Loucy (cell line): ENCODE results near the gene WIPI1.
"Not testable (repeated sequence)": the region's sequence is repeated elsewhere in the genome, so short reads cannot be mapped to it uniquely, and the experiment has no call there.

Source experiments
- H2AFZ ChIP-seq: fragments of 200-600 bp; sonication (generic); 2 replicates; pipeline ENCODE4 v1.6.0; 2016; ENCODE audit warnings: antibody characterized with exemption, mild to moderate bottlenecking, low read length, moderate library complexity
- H3F3A ChIP-seq: fragments of 200-600 bp; 2 replicates; pipeline ENCODE4 v1.6.0; 2016; ENCODE audit warnings: antibody characterized with exemption, low read depth, mild to moderate bottlenecking
- H3K27me3 ChIP-seq: fragments of 200-600 bp; sonication (generic); 2 replicates; pipeline ENCODE4 v1.6.1; 2014; ENCODE audit warnings: low read length, mild to moderate bottlenecking; ENCODE audit not compliant: insufficient read depth, poor library complexity, severe bottlenecking
- H3K36me3 ChIP-seq: fragments of 200-600 bp; sonication (generic); 2 replicates; pipeline ENCODE4 v1.6.1; 2016; ENCODE audit warnings: low read length; ENCODE audit not compliant: insufficient read depth
- H3K4me1 ChIP-seq: fragments of 200-600 bp; sonication (generic); 2 replicates; pipeline ENCODE4 v1.5.1; 2014; ENCODE audit warnings: low read length, mild to moderate bottlenecking; ENCODE audit not compliant: insufficient read depth, poor library complexity, severe bottlenecking
- H3K4me2 ChIP-seq: fragments of 200-600 bp; sonication (generic); 2 replicates; pipeline ENCODE4 v1.6.0; 2014; ENCODE audit warnings: antibody characterized with exemption, low read length, low read depth, mild to moderate bottlenecking; ENCODE audit not compliant: poor library complexity, severe bottlenecking
- H3K4me3 ChIP-seq: fragments of 200-600 bp; sonication (generic); 2 replicates; pipeline ENCODE4 v1.5.1; 2014; ENCODE audit warnings: low read length, mild to moderate bottlenecking, mixed read lengths; ENCODE audit not compliant: poor library complexity, severe bottlenecking
- H3K79me2 ChIP-seq: fragments of 200-600 bp; sonication (generic); 2 replicates; pipeline ENCODE4 v1.6.1; 2014; ENCODE audit warnings: low read length; ENCODE audit not compliant: insufficient read depth
- H3K9ac ChIP-seq: fragments of 200-600 bp; sonication (generic); 2 replicates; pipeline ENCODE4 v1.6.0; 2014; ENCODE audit warnings: mild to moderate bottlenecking, low read depth, low read length, moderate library complexity; ENCODE audit not compliant: poor library complexity, severe bottlenecking
- H3K9me2 ChIP-seq: fragments of 200-600 bp; sonication (generic); replicated peaks from 2 replicates; pipeline ENCODE4 v1.6.1; 2016; ENCODE audit warnings: low read depth, low read length, mixed read lengths
- H3K9me3 ChIP-seq: fragments of 200-600 bp; sonication (generic); 2 replicates; pipeline ENCODE4 v1.6.1; 2014; ENCODE audit warnings: mild to moderate bottlenecking, antibody characterized with exemption, low read length, low read depth; ENCODE audit not compliant: insufficient read depth
- H4K20me1 ChIP-seq: fragments of 200-600 bp; sonication (generic); 2 replicates; pipeline ENCODE4 v1.6.0; 2014; ENCODE audit warnings: antibody characterized with exemption, low read length, mild to moderate bottlenecking; ENCODE audit not compliant: insufficient read depth, poor library complexity, severe bottlenecking
- CTCF ChIP-seq: fragments of 200-600 bp; sonication (generic); conservative IDR thresholded peaks from 2 replicates; pipeline ENCODE4 v1.5.1; 2014; ENCODE audit warnings: mild to moderate bottlenecking, antibody characterized with exemption, low read length
- EZH2phosphoT487 ChIP-seq: fragments of 200-600 bp; IDR thresholded peaks from 2 replicates; pipeline ENCODE4 v1.6.1; 2018; ENCODE audit warnings: antibody characterized with exemption, mild to moderate bottlenecking, moderate library complexity, borderline replicate concordance

WIPI1 gene

GRCh38 chr17:68378268-68379176 lies 78.8 kb downstream of the WIPI1 start:
- H3K27me3 ChIP-seq: no peaks in the 10 kb centered on the region
- H3K4me2 ChIP-seq: no peak overlapping the region
- H2AFZ ChIP-seq: no peak overlapping the region
- H3K36me3 ChIP-seq: no peaks in the 10 kb centered on the region
- no peaks in the 10 kb centered on the region for H3K9me2 ChIP-seq
- no peaks in the 10 kb centered on the region for H3K79me2 ChIP-seq
- H3K4me1 ChIP-seq: peaks cover 10% of the 10 kb centered on the region
- no peak for TF ChIP-seq EZH2phosphoT487
- H3K4me3 ChIP-seq: no peak overlapping the region
- no peaks in the 10 kb centered on the region for H3F3A ChIP-seq
- no peak overlapping the region for H3K9ac ChIP-seq
- no peaks in the 10 kb centered on the region for H4K20me1 ChIP-seq
- H3K9me3 ChIP-seq: no peaks in the 10 kb centered on the region

GRCh38 chr17:68377771-68378267 lies 79.5 kb downstream of the WIPI1 start:
- H3K4me3 ChIP-seq: no peak overlapping the region
- H3F3A ChIP-seq: no peaks in the 10 kb centered on the region
- no peak overlapping the region for H3K4me2 ChIP-seq
- H3K79me2 ChIP-seq: no peaks in the 10 kb centered on the region
- no peak overlapping the region for H3K9ac ChIP-seq
- no peaks in the 10 kb centered on the region for H4K20me1 ChIP-seq
- H3K4me1 ChIP-seq: peaks cover 3% of the 10 kb centered on the region
- H3K27me3 ChIP-seq: no peaks in the 10 kb centered on the region
- no peaks in the 10 kb centered on the region for H3K36me3 ChIP-seq
- H3K9me2 ChIP-seq: no peaks in the 10 kb centered on the region
- H2AFZ ChIP-seq: no peak overlapping the region
- TF ChIP-seq CTCF (no peak), EZH2phosphoT487 (no peak)
- H3K9me3 ChIP-seq: no peaks in the 10 kb centered on the region

- H2AFZ ChIP-seq: not testable (repeated sequence)
Measured at GRCh38 chr17:68376178-68376577, 81.1 kb downstream of the WIPI1 start.

GRCh38 chr17:68375566-68375965 lies 81.7 kb downstream of the WIPI1 start:
- Histone ChIP-seq H3K4me1 (no peaks in the 10 kb centered on the region), H2AFZ (no peak overlapping the region), H4K20me1 (no peaks in the 10 kb centered on the region), H3K9me3 (no peaks in the 10 kb centered on the region), H3K4me2 (no peak overlapping the region), H3K9ac (no peak overlapping the region), H3K4me3 (no peak overlapping the region), H3K27me3 (no peaks in the 10 kb centered on the region), H3K36me3 (no peaks in the 10 kb centered on the region), H3K79me2 (no peaks in the 10 kb centered on the region), H3K9me2 (no peaks in the 10 kb centered on the region), H3F3A (no peaks in the 10 kb centered on the region)
- no peak for TF ChIP-seq EZH2phosphoT487
- TF ChIP-seq CTCF: no peak

More at GRCh38 chr17:68376178-68376577, 81.1 kb downstream of the WIPI1 start:
- not testable (repeated sequence) for H3K9me3 ChIP-seq, H3K4me2 ChIP-seq, H3K4me1 ChIP-seq, H3K4me3 ChIP-seq, H3K79me2 ChIP-seq, H3K36me3 ChIP-seq, H3F3A ChIP-seq, H4K20me1 ChIP-seq, H3K9me2 ChIP-seq, H3K9ac ChIP-seq, H3K27me3 ChIP-seq
